Suprapubic skin (tissue), 4 donors: ENCODE results near the gene RPE65. TPM values are rescaled to one million over a fixed set of nuclear protein-coding genes. Genes with fewer than 3 reads are reported as not detected.

Source experiments
- DNase-seq, 2 donors: peaks; one replicate each; pipeline ENCODE4 v3.0.0-alpha.2; 2019; ENCODE audit warnings: low spot score in 2 of 2
- H3K27ac ChIP-seq: fragments of 200-600 bp; sonication (generic); one replicate; pipeline ENCODE4 v1.5.1; 2019
- H3K27me3 ChIP-seq: fragments of 200-600 bp; sonication (generic); one replicate; pipeline ENCODE4 v1.5.1; 2019
- H3K36me3 ChIP-seq: fragments of 200-600 bp; sonication (generic); one replicate; pipeline ENCODE4 v1.5.1; 2019
- H3K4me1 ChIP-seq: fragments of 200-600 bp; sonication (generic); one replicate; pipeline ENCODE4 v1.5.1; 2019
- H3K4me3 ChIP-seq: fragments of 200-600 bp; sonication (generic); one replicate; pipeline ENCODE4 v1.5.1; 2019; ENCODE audit warnings: mild to moderate bottlenecking
- H3K9me3 ChIP-seq: fragments of 200-600 bp; sonication (generic); one replicate; pipeline ENCODE4 v1.5.1; 2019
- CTCF ChIP-seq, 2 donors: fragments of 200-600 bp in 1 of 2; fragments of 450-650 bp in 1 of 2; sonication (generic) in 1 of 2; IDR thresholded peaks; one replicate each; pipeline ENCODE4 v1.5.1; 2016 to 2019; ENCODE audit warnings: antibody characterized with exemption in 2 of 2, mild to moderate bottlenecking in 1 of 2, moderate library complexity in 1 of 2
- EP300 ChIP-seq: sonication (generic); formaldehyde crosslinking; IDR thresholded peaks from one replicate; pipeline ENCODE4 v1.6.1; 2017; ENCODE audit warnings: antibody characterized with exemption
- POLR2A ChIP-seq, 2 donors: fragments of 450-650 bp; IDR thresholded peaks; one replicate each; pipeline ENCODE4 v1.6.1; 2017; ENCODE audit warnings: antibody characterized with exemption in 2 of 2, mild to moderate bottlenecking in 2 of 2, moderate library complexity in 2 of 2
- POLR2AphosphoS5 ChIP-seq, 3 donors: sonication (generic); formaldehyde crosslinking; IDR thresholded peaks; one replicate each; pipeline ENCODE4 v1.6.1; 2017; ENCODE audit warnings: antibody characterized with exemption in 3 of 3
- WGBS: methylation state at CpG from one replicate; pipeline ENCODE4 v1.1.5; 2018; 5-methylcytosine and 5-hydroxymethylcytosine counted together
- total RNA-seq, 4 donors: library from RNA; depleted of rRNA; stranded (reverse); fragments of >200 nt; gene quantifications; one replicate each; pipeline ENCODE4 v1.1.0, GENCODE V29; 2016

The RPE65 gene
- total RNA-seq, 4 donors from 2014 or later, result not detected

DNA sequence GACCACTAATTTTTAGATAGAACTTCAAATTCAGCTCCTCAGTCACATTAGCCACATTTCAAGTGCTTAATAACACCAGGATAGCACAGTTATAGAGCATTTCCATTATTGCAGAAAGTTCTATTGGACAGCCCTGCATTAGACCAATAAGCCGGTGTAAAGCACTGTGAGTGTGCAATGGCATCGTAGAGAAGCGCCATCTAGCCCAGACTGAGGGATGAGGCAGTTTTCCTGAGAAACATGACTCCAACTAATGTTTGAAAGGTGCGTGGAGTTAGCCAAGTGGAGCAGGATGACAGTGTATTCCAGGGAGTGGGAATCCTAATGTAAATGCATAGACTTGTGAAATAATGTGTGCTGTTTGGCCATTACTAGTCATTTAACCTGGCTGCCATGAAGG is 7.7 kb downstream of the RPE65 start:
- Histone ChIP-seq H3K27ac (no peak overlapping the region), H3K36me3 (no peaks in the 10 kb centered on the region), H3K4me3 (no peak overlapping the region), H3K9me3 (no peaks in the 10 kb centered on the region), H3K27me3 (no peaks in the 10 kb centered on the region), H3K4me1 (no peaks in the 10 kb centered on the region)
- no peak for TF ChIP-seq CTCF (IDR thresholded peaks at IDR 0.05)
- TF ChIP-seq POLR2A (IDR thresholded peaks at IDR 0.05), result no peak
- TF ChIP-seq POLR2AphosphoS5 (IDR thresholded peaks at IDR 0.05), result no peak
- no peak for TF ChIP-seq EP300
- no peak for DNase-seq
- WGBS, result 78% methylated on average over 4 of the region's 4 CpGs

GRCh38 chr1:68438310-68438709 is 11.4 kb downstream of the RPE65 start:
- 55% methylated on average over 3 of the region's 3 CpGs for WGBS
- H3K4me3 ChIP-seq, result no peak overlapping the region
- H3K4me1 ChIP-seq, result no peaks in the 10 kb centered on the region
- no peaks in the 10 kb centered on the region for H3K9me3 ChIP-seq
- no peak overlapping the region for H3K27ac ChIP-seq
- TF ChIP-seq POLR2AphosphoS5 (IDR thresholded peaks at IDR 0.05) (no peak), EP300 (no peak), POLR2A (IDR thresholded peaks at IDR 0.05) (no peak), CTCF (IDR thresholded peaks at IDR 0.05) (no peak)
- no peaks in the 10 kb centered on the region for H3K27me3 ChIP-seq
- DNase-seq, result no peak
- no peaks in the 10 kb centered on the region for H3K36me3 ChIP-seq

DNA sequence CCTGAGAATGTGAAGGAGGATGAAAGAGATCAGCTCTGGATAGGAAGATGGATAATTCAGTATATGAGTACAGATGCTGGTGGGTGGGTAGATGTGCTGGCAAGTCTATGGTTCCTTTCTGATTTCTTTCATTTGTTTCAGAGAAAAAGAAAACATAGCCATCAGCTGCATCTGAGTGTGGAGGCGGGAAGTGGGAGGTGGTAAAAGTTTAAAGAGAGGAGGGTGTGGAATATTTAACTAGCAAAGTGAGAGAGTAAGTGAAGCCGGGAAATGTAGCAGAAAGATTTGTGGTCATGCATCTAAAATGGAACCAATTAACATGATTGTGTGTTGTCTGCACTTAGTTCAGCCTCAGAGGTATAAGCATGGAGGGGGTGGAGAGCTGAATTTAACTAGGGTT is 16.4 kb downstream of the RPE65 start:
- no peaks in the 10 kb centered on the region for H3K9me3 ChIP-seq
- DNase-seq, result no peak
- H3K27me3 ChIP-seq, result no peaks in the 10 kb centered on the region
- H3K4me3 ChIP-seq, result no peak overlapping the region
- no peaks in the 10 kb centered on the region for H3K4me1 ChIP-seq
- 83% methylated on average over 2 of the region's 2 CpGs for WGBS
- H3K27ac ChIP-seq, result no peak overlapping the region
- H3K36me3 ChIP-seq, result no peaks in the 10 kb centered on the region
- TF ChIP-seq EP300, result no peak
- TF ChIP-seq POLR2A (IDR thresholded peaks at IDR 0.05), result no peak
- no peak for TF ChIP-seq POLR2AphosphoS5 (IDR thresholded peaks at IDR 0.05)

- WGBS, result 79% methylated on average over 3 of the region's 3 CpGs
- no peaks in the 10 kb centered on the region for H3K36me3 ChIP-seq
- H3K27ac ChIP-seq, result no peak overlapping the region
- no peaks in the 10 kb centered on the region for H3K9me3 ChIP-seq
- TF ChIP-seq CTCF (IDR thresholded peaks at IDR 0.05) (no peak), POLR2A (IDR thresholded peaks at IDR 0.05) (no peak)
- H3K4me1 ChIP-seq, result no peaks in the 10 kb centered on the region
- H3K4me3 ChIP-seq, result no peak overlapping the region
- no peak for DNase-seq
- H3K27me3 ChIP-seq, result no peaks in the 10 kb centered on the region
Observed at GRCh38 chr1:68431076-68431475, 18.7 kb downstream of the RPE65 start.

DNA sequence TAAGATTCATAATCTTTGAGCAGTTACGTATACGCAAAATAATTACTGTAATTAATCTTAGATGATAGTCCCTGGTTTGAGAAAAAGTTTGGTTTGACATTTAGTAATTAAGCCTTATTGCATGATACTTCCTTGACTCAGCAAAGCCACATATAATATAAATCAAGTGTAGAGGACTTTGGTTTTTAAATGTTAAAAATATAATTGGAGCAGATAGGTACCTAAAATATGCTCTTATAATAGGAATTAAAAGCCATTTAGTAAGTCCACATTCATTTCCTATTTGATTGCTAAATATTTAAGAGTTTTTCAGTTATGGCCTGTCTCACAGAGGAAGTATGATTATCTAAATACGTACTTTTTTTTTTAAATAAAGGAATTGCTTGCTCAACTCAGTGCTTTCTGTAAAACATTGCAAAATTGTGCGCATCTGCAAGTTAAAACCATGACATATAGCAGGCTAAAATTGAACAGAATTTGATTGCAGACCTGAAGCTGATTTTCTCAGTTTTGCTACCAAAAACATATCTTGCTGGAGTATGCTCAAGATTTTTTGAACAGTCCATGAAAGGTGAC is 20.4 kb downstream of the RPE65 start:
- Histone ChIP-seq H3K36me3 (no peaks in the 10 kb centered on the region), H3K4me3 (no peak overlapping the region), H3K27ac (no peak overlapping the region), H3K9me3 (no peaks in the 10 kb centered on the region), H3K27me3 (no peaks in the 10 kb centered on the region), H3K4me1 (no peaks in the 10 kb centered on the region)
- no peak for DNase-seq
- TF ChIP-seq POLR2AphosphoS5 (IDR thresholded peaks at IDR 0.05) (no peak), EP300 (no peak), CTCF (IDR thresholded peaks at IDR 0.05) (no peak), POLR2A (IDR thresholded peaks at IDR 0.05) (no peak)
- 90% methylated on average over 4 of the region's 4 CpGs for WGBS

- no peak for TF ChIP-seq CTCF (IDR thresholded peaks at IDR 0.05)
- WGBS, result 64% methylated on average over 2 of the region's 2 CpGs
Observed at GRCh38 chr1:68426594-68426993, 23.2 kb downstream of the RPE65 start.

More at GRCh38 chr1:68426594-68426993, 23.2 kb downstream of the RPE65 start:
- H3K27me3 ChIP-seq, result no peaks in the 10 kb centered on the region
- no peaks in the 10 kb centered on the region for H3K4me1 ChIP-seq
- no peaks in the 10 kb centered on the region for H3K9me3 ChIP-seq
- no peaks in the 10 kb centered on the region for H3K36me3 ChIP-seq
- no peak for DNase-seq
- H3K4me3 ChIP-seq, result no peak overlapping the region
- H3K27ac ChIP-seq, result no peak overlapping the region
